Duodenal mucosa (tissue), 2 donors: Measurements from ENCODE around the gene CFHR4.
"Not testable (repeated sequence)": the region's sequence is repeated elsewhere in the genome, so short reads cannot be mapped to it uniquely, and the experiment has no call there.

ENCODE experiments used
- H3K27ac ChIP-seq: one replicate; pipeline ENCODE4 v1.7.0; 2013; ENCODE audit warnings: low read depth, low read length
- H3K27me3 ChIP-seq, 2 donors: one replicate each; pipeline ENCODE4 v1.7.0; 2013; ENCODE audit warnings: low read length in 2 of 2, control low read depth in 1 of 2; ENCODE audit not compliant: insufficient read depth in 2 of 2, control insufficient read depth in 1 of 2
- H3K36me3 ChIP-seq, 2 donors: one replicate each; pipeline ENCODE4 v1.7.0; 2013; ENCODE audit warnings: low read length in 2 of 2, control low read depth in 1 of 2; ENCODE audit not compliant: insufficient read depth in 2 of 2, control insufficient read depth in 1 of 2
- H3K4me1 ChIP-seq, 2 donors: one replicate each; pipeline ENCODE4 v1.7.0; 2013; ENCODE audit warnings: low read length in 2 of 2, control low read depth in 1 of 2; ENCODE audit not compliant: insufficient read depth in 2 of 2, control insufficient read depth in 1 of 2
- H3K4me3 ChIP-seq, 2 donors: one replicate each; pipeline ENCODE4 v1.7.0; 2013; ENCODE audit warnings: low read length in 2 of 2, low read depth in 1 of 2
- H3K9ac ChIP-seq, 2 donors: one replicate each; pipeline ENCODE4 v1.7.0; 2013; ENCODE audit warnings: low read length in 2 of 2, low read depth in 1 of 2
- H3K9me3 ChIP-seq, 2 donors: one replicate each; pipeline ENCODE4 v1.7.0; 2013; ENCODE audit warnings: low read length in 2 of 2, control low read depth in 1 of 2; ENCODE audit not compliant: control insufficient read depth in 1 of 2

The CFHR4 gene

DNA sequence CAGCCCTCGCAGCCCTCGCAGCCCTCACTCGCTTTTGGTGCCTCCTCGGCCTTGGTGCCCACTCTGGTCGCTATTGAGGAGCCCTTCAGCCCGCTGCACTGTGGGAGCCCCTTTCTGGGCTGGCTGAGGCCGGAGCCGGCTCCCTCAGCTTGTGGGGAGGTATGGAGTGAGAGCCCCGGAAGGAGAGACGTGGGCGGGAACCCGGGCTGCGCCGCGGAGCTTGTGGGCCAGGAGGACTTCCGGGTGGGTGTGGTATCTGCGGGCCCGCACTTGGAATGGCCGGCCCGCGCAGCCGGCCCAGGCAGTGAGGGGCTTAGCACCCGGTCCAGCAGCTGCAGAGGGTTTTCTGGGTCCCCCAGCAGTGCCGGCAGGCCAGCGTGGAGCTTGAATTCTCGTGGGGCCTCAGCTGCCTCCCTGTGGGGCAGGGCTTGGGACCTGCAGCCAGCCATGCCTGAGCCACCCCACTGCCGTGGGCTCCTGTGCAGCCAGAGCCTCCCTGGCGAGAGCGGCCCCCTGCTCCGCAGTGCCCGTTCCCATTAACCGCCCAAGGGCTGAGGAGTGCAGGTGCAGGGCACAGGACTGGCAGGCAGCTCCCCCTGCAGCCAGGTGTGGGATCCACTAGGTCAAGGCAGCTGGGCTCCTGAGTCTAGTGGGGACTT is 45.8 kb downstream of the CFHR4 start:
- Histone ChIP-seq H3K4me3 (no peak overlapping the region), H3K4me1 (no peaks in the 10 kb centered on the region), H3K36me3 (no peaks in the 10 kb centered on the region)

DNA sequence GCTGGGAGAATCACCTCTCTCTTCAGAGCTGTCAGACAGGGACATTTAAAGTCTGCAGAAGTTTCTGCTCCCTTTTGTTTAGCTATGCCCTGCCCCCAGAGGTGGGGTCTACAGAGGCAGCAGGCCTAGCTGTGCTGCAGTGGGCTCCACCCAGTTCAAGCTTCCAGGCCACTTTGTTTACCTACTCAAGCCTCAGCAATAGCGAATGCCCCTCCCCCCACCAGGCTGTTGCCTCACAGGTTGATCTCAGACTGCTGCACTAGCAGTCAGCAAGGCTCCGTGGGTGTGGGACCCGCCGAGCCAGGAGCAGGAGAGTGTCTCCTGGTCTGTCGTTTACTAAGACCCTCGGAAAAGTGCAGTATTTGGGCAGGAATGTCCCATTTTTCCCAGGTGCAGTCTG is 53.6 kb downstream of the CFHR4 start:
- not testable (repeated sequence) for H3K9me3 ChIP-seq, H3K27ac ChIP-seq, H3K4me1 ChIP-seq, H3K27me3 ChIP-seq, H3K9ac ChIP-seq, H3K36me3 ChIP-seq, H3K4me3 ChIP-seq

More for the DNA sequence above, 45.8 kb downstream of the CFHR4 start:
- H3K27ac ChIP-seq, result no peak overlapping the region
- no peaks in the 10 kb centered on the region for H3K9me3 ChIP-seq
- no peaks in the 10 kb centered on the region for H3K27me3 ChIP-seq
- no peak overlapping the region for H3K9ac ChIP-seq

DNA sequence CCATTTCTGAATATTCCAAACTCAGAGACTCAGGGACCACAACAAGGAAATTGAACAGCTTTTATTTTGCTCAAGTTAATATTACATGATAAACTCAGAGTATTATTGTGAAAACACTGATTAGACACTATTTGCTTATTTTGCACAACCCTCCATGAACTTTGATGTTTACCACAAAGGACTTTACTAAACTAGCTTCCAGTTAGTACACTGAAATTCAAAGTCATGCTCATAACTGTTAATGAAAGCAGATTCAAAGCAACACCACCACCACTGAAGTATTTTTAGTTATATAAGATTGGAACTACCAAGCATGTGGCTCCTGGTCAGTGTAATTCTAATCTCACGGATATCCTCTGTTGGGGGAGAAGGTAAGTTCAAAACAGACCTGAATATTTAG is 55.7 kb downstream of the CFHR4 start, which contains the start of gene CFHR2:
CFHR2 (plus strand) TSS at position 171 of the 400 bp plus-strand sequence; CDS start at position 314, 143 bp downstream.
- not testable (repeated sequence) for H3K4me3 ChIP-seq, H3K27me3 ChIP-seq, H3K9ac ChIP-seq, H3K9me3 ChIP-seq, H3K36me3 ChIP-seq, H3K4me1 ChIP-seq, H3K27ac ChIP-seq

DNA sequence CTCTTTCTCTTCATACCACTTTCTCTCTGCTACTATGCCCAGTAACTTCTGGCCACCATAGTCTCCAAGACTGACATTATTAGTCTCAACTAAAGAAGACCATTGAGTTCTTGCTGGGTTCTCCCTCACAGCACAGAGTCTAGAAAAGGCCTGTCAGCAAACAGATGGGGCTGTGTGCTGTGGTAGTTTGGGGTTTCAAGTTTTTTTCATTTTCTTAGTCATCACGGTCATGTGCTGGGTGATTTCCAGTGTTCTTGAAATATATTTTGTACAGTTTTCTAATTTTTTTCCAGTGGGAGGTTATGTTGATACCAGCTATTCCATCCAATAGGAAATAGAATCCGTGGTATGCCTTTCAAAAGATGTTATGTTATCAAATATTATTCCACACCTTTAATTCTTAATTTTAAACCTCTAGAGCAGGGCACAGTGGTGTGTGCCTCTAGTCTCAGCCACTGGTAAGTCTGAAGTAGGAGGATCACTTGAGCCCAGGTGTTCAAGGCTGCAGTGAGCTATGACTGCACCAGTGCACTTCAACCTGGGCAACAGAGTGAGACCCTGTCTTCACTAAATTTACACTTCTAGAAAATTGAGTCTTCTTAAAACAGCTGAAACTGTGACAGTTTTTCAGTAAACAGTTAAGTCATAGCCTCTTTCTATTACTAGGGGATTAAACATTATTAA is 64.0 kb downstream of the CFHR4 start:
- no peak overlapping the region for H3K4me3 ChIP-seq
- no peaks in the 10 kb centered on the region for H3K36me3 ChIP-seq
- no peak overlapping the region for H3K27ac ChIP-seq
- no peaks in the 10 kb centered on the region for H3K4me1 ChIP-seq
- H3K9me3 ChIP-seq, result no peaks in the 10 kb centered on the region
- H3K9ac ChIP-seq, result no peak overlapping the region
- H3K27me3 ChIP-seq, result no peaks in the 10 kb centered on the region

DNA sequence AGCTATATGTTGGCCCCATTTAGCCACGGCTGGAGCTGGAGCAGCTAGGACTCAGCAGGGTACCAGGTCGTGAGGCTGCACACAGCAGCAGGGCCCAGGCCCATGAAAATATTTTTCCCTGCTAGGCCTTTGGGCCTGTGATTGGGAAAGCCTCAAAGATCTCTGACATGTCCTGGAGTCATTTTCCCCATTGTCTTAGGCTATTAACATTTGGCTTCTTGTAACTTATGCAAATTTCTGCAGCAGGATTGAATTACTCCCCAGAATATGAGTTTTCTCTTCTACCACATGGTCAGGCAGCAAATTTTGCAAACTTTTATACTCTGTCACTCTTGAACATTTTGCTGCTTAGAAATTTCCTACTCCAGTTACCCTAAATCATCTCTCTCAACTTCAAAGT is 66.9 kb downstream of the CFHR4 start:
- Histone ChIP-seq H3K9me3 (no peaks in the 10 kb centered on the region), H3K36me3 (no peaks in the 10 kb centered on the region), H3K27me3 (no peaks in the 10 kb centered on the region), H3K4me3 (no peak overlapping the region), H3K9ac (no peak overlapping the region), H3K27ac (no peak overlapping the region), H3K4me1 (no peaks in the 10 kb centered on the region)

DNA sequence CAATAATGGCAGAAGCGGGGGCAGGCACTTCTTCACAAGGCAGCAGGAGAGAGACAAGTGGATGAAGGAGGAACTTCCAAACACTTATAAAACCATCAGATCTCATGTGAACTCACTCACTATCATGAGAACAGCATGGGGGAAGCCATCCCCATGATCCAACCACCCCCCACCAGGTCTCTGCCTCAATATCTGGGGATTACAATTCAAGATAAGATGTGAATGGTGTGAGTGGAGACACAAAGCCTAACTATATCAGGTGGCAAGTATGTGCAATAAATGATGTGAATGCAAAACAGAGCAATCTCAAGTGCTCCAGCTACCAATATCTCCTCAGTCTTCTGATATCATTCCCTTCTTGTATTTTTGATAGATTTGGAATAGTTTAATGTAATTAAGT is 68.1 kb downstream of the CFHR4 start:
- no peak overlapping the region for H3K4me3 ChIP-seq
- H3K9me3 ChIP-seq, result no peaks in the 10 kb centered on the region
- H3K4me1 ChIP-seq, result no peaks in the 10 kb centered on the region
- no peaks in the 10 kb centered on the region for H3K36me3 ChIP-seq
- no peak overlapping the region for H3K9ac ChIP-seq
- H3K27ac ChIP-seq, result no peak overlapping the region
- H3K27me3 ChIP-seq, result no peaks in the 10 kb centered on the region

DNA sequence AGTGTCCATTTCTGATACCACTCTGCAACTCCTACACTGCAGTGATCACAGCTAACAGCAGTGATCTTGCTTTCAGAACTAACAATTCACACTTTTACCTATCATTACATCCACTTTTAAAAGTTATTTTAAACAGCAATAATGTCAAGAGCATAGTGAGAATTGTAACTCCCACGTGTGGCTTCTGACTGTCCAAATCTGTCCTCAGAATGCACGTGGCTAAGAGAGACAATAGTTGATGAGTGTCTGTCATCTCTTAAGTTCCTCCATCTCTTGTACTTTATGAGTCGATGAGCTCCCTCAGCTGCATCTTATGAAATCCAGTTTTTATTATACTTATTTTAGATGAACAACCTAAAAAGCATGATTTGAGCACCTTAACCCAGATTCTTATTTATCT is 73.0 kb downstream of the CFHR4 start:
- Histone ChIP-seq H3K9ac (no peak overlapping the region), H3K36me3 (no peaks in the 10 kb centered on the region), H3K27ac (no peak overlapping the region), H3K9me3 (no peaks in the 10 kb centered on the region), H3K27me3 (no peaks in the 10 kb centered on the region), H3K4me1 (no peaks in the 10 kb centered on the region), H3K4me3 (no peak overlapping the region)
